ENCODE data around the gene MYOM1.

- TF ChIP-seq EZH2 (IDR thresholded peaks at IDR 0.05; ENCODE audit: borderline replicate concordance, low read depth, low read length, severe bottlenecking) (no peak), POLR2AphosphoS5 (IDR thresholded peaks at IDR 0.05; ENCODE audit: insufficient read depth, low read depth, low read length) (no peak), MAX (IDR thresholded peaks at IDR 0.05; ENCODE audit: insufficient read depth, insufficient read length) (no peak), POLR2A (IDR thresholded peaks at IDR 0.05; ENCODE audit: low read depth, low read length) (no peak)
- TF ChIP-seq, protein P1, sequence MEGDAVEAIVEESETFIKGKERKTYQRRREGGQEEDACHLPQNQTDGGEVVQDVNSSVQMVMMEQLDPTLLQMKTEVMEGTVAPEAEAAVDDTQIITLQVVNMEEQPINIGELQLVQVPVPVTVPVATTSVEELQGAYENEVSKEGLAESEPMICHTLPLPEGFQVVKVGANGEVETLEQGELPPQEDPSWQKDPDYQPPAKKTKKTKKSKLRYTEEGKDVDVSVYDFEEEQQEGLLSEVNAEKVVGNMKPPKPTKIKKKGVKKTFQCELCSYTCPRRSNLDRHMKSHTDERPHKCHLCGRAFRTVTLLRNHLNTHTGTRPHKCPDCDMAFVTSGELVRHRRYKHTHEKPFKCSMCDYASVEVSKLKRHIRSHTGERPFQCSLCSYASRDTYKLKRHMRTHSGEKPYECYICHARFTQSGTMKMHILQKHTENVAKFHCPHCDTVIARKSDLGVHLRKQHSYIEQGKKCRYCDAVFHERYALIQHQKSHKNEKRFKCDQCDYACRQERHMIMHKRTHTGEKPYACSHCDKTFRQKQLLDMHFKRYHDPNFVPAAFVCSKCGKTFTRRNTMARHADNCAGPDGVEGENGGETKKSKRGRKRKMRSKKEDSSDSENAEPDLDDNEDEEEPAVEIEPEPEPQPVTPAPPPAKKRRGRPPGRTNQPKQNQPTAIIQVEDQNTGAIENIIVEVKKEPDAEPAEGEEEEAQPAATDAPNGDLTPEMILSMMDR (IDR thresholded peaks at IDR 0.05; ENCODE audit: extremely low read depth in 1 of 2, insufficient read depth in 1 of 2, low read depth in 1 of 2, low read length in 2 of 2), result no peak
Observed at GRCh38 chr18:3226048-3226447, 6.3 kb upstream of the MYOM1 start.
